ENCODE data around the gene TDO2.

Gene TDO2

GRCh38 chr4:155952501-155952901 lies 49.0 kb downstream of the TDO2 start:
- in situ Hi-C loops (cut with MboI; ENCODE audit: low sequenced_read_pairs): no loop called here

DNA sequence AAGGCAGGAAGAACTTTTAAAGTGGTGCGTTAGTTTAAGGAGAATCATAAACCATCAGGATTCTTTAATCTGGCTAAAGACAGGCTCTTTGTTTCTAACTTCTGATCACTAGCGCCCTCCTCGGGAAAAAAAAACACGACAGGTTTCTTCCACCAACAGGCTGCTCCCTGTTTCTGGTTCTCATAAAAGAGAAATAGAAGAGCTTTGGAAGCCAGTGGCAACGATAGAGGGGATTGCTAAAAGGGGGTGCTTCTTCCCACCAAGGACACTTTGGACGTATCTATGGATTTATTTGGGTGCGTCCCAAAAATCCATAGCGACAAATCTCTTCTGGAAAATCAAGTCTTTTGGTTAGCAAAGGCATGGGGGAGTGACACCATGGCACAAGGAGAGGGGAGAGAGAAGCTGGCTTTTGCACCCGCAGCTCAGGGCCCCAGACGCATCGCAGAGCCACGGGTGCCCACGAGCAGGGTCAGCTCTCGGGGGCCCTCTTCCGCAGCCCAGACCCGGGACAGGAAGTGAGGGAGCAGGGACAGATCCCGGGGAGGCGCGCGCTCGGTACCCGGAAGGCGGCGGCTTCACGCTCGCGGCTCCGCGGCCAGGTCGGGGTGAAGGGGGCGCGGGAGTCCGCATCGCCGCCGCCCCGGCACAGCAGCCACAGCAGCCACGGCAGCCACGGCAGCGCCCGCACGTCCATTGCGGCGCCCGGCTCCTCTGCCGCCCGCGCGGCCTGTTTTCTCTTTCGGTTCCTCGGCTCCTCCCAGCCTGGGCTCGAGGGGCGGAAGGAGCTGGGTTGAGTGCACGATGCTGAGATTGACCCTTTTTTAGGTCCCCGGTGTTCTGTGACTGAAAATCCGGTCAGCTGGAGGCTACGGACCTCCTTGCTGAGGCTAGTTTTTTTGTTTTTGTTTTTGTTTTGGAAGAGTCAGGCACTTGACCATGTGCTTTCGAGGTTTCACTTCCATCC lies 49.9 kb downstream of the TDO2 start, which contains the start of gene CTSO:
Gene CTSO, minus strand, starts transcription at position 716 of the 967 bp plus-strand sequence. Its CDS starts 19 bp downstream, at position 697.
- in situ Hi-C loops (cut with MboI; ENCODE audit: low sequenced_read_pairs): no loop called here

- in situ Hi-C loops (cut with MboI; ENCODE audit: low sequenced_read_pairs): no loop called here
Measured at GRCh38 chr4:155954118-155954685, 50.7 kb downstream of the TDO2 start.

DNA sequence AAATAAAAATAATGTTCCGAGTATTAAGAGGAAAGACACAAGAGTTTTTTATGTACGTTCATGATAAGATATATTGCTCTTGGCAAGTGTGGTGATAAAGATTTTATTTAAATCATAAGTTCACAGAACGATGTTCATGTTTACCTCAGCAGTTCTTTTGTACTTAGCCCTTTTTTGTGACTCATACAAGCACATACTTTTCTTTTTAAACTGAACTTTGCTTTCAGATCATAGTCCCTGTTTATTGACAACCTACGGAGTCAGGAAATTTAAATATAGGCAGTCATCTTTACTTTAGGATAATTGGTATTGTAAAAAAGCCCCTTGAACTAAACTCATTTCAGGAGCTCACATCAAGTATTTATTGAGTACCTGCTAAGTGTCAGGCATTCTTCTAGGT lies 51.4 kb downstream of the TDO2 start:
- in situ Hi-C loops (cut with MboI; ENCODE audit: low sequenced_read_pairs): no loop called here

GRCh38 chr4:155956461-155956860 lies 53.0 kb downstream of the TDO2 start:
- in situ Hi-C loops (cut with MboI; ENCODE audit: low sequenced_read_pairs): no loop called here

DNA sequence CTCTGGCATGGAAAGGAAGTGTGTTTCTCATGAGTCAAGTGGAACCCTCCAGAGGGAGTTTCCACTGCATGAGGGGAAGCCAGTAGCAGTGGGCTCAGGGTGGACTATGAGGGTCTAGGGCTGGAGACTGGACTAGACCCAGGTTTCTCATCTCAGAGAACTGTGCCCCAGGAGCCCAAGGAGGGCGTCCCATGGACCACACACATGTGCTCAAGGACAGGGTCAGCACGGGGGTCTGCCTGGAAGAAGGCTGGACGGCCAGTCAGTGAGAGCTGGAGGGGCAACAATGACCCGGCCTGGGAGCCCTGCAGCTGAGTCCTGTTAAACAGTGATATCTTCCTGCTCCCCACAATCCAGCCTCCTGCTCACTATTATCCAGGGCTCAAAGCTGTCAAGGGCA lies 55.9 kb downstream of the TDO2 start:
- in situ Hi-C loops (cut with MboI; ENCODE audit: low sequenced_read_pairs): no loop called here

DNA sequence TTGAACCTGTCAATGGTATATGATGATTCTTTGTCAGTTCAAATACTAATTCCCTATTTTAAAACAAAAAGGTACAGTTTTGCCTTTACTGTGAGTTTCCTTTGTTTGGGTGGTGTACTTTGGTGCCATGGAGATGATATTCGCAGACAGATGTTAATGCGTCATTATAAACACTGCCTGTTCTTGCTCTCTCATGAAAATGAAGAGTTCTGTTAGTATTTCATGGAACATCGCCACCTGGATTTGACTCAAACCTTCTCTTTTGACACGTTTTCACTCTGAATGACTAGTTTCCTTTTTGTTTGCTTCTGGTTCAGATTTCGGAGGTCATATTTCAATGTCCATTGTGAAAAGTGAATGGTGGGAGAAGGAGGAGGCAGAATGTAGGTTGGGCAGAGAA lies 57.0 kb downstream of the TDO2 start:
- in situ Hi-C loops (cut with MboI; ENCODE audit: low sequenced_read_pairs): no loop called here

DNA sequence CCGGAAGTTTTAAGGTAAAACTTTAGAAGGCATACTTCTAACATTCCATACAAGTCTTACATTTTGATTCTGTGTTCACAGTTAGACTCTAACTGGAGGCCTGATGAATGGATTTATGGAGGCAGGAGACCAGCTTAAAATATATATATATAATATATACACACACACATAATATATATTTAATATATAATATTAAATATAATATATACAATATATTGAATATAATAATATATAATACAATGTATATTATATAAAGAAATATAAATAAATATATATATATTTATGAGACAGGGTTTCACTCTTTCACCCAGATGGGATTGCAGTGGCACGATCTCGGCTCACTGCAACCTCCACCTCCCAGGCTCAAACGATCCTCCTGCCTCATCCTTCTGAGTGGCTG lies 58.1 kb downstream of the TDO2 start:
- in situ Hi-C loops (cut with MboI; ENCODE audit: low sequenced_read_pairs): no loop called here

GRCh38 chr4:155962767-155963166 lies 59.3 kb downstream of the TDO2 start:
- in situ Hi-C loops (cut with MboI; ENCODE audit: low sequenced_read_pairs): no loop called here

- in situ Hi-C loops (cut with MboI; ENCODE audit: low sequenced_read_pairs): no loop called here
Measured at GRCh38 chr4:155964016-155964891, 60.8 kb downstream of the TDO2 start.

DNA sequence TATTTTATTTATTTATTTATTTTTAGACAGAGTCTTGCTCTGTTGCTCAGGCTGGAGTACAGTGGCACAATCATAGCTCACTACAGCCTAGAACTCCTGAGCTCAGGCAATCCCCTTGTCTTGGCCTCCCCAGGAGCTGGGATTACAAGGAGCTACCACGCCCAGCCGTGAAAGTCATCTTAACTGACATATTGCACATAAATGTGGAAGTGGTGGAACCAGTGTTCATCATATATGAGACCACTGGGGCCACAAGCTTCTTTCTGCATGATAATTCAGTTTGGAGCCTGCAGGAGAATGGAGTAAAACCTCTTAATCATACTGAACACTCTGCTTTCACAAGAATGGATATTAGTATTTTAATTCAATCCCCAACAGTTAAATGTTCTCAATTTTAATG lies 62.7 kb downstream of the TDO2 start:
- in situ Hi-C loops (cut with MboI; ENCODE audit: low sequenced_read_pairs): no loop called here

DNA sequence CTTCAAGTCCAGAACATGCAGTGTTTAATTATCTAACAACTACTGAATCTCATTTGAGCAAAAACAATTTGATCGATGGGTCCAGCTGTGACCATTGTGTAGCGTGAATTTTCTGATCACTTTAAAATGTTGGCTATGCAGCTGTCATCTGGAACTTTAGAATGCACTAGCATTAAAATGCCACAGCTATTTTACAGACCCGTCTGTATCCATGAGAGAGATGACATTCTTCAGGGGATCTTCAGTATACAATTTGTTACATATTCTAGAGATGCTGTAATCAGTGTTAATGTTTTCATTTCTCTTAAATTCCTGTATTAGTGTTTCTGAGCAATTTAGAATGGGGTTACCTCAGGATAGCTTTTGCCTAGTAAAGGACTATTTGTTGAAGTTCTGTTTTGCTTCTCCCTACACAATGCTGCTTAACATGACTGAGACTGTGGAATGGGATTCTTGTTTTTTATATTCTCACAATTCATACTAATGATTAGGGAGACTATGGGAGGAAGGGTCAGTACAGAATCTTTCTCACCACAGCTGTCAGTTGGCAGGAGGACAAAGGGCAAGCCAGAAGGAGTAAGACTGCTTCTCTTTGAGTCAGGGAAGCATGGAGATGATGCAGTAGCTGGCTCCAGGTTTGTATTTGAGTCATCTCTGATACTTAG lies 63.4 kb downstream of the TDO2 start:
- in situ Hi-C loops (cut with MboI; ENCODE audit: low sequenced_read_pairs): no loop called here
